ENCODE results near the gene NECTIN1.
A peak's percentile ranks its signal among the peaks of the same experiment; 100 is the strongest.

NECTIN1 gene

DNA sequence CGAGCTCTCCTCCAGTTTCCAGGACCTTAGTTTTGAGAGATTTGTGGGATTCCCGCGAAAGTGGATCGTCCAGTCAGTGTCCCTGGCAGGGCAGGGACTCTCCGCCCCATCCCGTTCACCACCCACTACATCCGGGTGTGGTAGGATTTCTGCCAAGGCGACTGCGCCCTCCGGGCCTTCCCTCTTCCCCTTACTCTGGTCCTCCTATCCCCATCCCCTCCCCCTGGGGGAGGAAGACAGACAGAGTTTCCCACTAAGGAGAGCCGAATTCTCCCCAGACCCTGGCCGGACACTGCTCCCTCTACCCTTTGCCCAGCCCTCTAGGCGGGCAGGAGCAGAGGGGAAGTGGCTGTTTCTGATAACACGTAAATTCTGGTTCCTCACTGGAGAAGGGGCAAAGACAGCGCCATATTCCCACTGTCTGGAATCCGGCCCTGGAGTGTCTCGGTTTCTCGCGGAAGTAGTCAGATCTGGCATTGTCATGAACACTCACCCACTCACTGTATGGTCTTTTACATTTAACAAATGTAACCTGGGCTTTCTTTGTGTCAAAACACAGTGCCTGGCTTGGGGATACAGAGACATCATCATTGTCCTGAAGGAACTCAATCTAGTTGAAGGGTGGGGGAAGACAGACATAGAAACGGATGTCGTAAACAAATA, 1.1 kb upstream of the NECTIN1 start:
- peak; percentile 38 for DNase-seq

DNA sequence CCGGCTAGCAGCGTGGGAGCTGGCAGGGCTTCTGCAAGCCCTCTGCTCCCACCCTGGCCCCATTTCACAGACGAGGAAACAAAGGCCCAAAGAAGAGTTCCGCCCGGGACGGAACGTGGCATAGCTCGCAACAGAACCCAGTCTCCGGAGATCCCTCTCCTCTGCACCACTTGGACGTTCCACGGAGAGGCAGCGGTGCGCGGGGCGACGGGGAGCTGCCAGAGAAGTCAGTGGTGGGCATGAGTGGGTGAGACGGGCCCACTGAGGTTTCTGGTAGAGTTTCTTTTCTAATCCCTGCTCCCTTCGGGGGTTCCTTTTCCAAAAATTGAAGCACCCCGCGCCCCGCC, 554 bp upstream of the NECTIN1 start:
- DNase-seq: no peak

GRCh38 chr11:119728211-119728626, 781 bp downstream of the NECTIN1 start:
- DNase-seq: no peak

GRCh38 chr11:119727523-119728151, 1.4 kb downstream of the NECTIN1 start:
- no peak for DNase-seq

DNA sequence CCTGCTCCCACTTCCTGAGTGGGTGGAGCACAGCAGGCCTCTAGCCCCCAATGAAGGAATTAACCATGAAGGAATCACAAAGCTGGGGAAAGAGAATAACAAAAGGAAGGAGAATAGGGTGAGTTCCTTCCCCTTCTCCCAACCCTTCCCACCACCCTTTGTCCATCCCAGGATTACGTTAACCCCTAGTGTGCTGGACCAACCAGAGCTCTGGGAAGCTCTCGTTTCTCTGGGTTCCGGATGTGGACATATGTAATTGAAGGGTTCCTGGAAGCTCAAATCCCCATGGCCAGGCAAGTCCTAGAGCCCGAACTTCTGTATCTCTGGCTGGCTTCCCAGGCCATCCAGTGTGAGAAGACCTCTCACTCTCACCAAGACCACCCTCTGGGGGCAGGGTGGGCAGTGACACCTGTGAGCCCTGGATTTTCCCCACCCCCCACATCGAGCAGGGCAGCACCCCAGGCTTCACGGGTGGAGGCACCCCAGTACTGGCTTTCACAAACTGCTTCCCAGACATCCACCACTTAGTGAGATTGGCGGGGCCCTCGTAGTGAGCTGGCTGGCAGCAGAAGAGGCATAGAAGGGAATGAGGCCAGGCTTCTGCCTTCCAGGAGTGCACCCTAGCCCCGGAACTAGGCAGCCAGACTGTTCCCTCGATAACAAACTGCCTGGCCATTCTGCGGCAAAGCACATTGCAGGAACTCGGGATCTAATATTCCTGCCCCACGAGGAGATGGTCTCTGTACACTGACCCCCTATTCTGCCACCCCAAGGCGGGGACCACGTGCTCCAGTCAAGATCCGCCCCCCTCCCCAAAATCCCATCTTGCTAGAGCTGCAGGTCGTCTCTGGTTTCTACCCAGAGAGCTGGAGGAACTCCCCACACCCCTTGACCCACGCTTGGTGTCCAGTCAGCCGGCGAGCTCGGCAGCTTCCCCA, 2.1 kb downstream of the NECTIN1 start:
- DNase-seq: no peak

- DNase-seq: no peak
Measured at GRCh38 chr11:119726150-119726553, 2.8 kb downstream of the NECTIN1 start.

- DNase-seq: no peak
Measured at GRCh38 chr11:119724956-119725355, 4.0 kb downstream of the NECTIN1 start.

- DNase-seq: no peak
Measured at GRCh38 chr11:119723952-119724325, 5.1 kb downstream of the NECTIN1 start.

DNA sequence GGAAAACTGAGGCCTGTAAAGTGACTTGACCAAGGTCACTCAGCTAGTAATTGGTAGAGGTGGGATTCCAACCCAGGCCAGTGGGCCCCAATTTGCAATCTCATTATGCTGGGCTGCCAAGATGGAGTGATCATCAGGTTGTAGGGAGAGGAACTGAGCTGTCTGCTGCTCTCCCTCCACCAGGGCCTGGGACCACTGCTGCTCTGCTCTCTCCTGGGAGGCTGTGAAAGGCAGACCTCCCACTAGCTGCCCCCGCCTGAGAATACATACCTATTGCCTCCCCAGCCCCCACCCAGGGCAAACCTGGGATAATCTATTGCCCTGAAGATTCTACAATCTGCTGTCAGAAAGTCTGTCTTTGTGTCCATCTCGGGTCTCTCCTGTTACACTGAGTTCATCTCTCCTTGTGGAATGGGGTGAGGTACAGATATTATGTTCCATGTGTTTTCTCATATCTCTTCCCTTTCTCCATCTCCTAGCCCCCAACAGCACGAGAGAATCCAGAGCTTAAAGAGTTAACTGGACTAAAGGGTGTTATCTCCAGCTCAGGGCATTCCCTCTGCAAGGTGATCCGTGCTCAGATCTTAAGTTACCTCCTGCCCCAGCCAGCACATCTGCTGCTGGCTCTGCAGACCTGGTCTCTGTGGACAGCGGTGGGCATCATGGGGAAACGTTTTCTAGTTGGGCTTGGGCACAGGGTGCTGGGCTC, 5.6 kb downstream of the NECTIN1 start:
- no peak for DNase-seq

DNA sequence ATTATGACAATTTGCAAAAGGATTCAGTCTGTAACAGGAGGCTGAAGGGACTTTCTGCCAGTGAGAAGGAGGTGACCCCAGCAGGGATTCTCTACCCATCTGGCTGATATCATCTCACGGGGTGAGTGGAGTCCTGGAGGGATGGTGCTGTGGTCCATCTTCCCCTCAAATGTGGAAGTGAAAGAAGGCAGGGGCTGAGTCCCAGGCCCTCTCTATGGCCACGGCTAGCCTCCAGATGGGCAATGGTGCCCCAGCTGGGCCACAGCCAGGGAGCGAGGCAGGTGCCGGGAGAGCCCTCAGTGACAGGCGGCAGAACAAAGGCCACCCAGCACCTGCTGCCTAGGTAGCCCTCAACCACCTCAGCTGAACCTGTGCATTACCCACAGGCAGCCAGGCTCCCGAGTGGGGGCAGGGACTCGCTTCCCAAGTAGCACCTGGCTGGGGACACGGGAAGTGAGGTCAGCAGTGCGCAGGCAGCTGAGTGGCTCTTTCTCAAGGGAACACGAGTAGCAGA, 6.7 kb downstream of the NECTIN1 start:
- DNase-seq: no peak

DNA sequence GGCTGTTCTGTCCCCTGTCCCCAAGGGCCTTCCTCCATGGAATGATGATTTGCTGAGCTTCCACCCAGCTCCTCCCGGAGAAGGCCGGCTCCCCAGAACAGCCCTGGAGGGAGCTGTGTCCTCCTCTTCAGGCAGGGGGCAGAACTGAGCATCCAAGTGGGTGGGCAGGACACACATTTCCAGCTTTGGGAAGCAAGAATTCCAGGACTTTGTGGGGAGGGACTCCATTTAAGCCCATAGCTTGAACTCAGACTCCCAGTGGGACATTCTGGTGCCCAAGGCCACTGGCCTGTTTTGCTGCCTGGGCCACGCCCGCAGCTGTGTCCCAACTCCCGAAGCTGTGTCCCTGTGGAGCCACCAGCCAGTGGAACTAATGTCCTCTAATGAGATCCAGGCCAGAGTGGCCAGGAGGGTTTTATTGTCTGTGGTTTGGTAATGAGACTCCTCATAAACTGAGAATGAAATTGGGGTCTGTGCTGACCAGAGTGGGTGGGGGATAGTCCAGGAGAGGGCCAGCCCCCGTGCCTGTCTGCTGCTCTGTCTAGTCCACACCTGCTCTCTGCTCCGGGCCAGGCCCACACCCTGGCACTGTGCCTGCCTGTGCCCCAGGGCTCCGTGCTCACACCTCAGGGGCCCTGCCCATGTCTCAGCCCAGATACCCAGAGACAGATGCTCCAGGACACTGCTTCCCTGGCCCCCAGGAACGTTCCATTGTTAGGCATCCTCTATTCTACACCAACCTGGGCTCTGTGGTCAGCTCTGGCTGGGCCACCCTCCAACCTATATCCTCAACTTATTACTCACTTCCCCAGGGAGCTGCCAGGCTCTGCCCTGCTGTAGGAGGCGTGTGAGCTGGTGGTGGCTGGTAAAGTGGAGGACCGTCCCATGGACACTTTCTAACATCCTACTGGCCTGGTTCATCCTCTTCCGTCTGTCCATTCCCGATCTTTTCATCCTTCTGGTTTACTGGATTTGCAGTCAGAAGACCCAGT, 7.6 kb downstream of the NECTIN1 start:
- DNase-seq: peak; percentile 35

GRCh38 chr11:119720311-119720913, 8.6 kb downstream of the NECTIN1 start:
- no peak for DNase-seq

DNA sequence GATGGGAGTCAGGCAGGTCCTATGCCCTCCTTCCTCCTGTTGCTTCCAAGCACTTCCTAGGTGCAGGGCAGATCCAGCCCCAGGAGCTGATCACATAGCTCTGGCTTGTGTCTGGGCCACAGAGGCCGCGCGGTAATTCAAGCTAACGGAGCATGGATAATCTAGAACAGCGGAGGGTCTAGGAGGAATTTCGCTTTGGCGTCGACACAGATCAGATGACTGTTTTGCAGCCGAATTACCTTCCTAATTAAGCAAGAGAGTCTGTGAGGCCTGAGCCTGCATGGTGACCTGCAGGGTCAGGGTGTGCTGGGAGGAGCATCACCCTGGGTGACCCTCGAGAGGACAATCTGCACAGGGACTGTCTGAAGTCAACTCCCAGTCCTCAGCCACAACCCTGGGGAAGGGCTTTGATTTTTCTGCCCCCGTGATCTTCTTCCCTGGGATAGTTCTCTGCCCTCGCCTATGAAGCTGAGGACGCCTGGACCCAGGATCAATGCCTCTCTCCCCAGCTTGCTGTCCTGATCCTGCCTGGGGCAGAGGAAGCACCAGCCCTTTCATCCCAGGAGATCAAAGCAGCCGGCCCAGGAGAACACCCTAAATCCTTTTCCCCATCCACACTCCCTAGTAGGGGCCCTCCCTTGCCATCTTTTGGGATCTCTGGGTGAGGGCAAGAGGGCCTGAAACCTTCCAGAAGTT, 11.0 kb downstream of the NECTIN1 start:
- no peak for DNase-seq

- no peak for DNase-seq
Measured at GRCh38 chr11:119716582-119717498, 12.2 kb downstream of the NECTIN1 start.

GRCh38 chr11:119714590-119714989, 14.4 kb downstream of the NECTIN1 start:
- DNase-seq: no peak

- no peak for DNase-seq
Measured at GRCh38 chr11:119714189-119714588, 14.8 kb downstream of the NECTIN1 start.

DNA sequence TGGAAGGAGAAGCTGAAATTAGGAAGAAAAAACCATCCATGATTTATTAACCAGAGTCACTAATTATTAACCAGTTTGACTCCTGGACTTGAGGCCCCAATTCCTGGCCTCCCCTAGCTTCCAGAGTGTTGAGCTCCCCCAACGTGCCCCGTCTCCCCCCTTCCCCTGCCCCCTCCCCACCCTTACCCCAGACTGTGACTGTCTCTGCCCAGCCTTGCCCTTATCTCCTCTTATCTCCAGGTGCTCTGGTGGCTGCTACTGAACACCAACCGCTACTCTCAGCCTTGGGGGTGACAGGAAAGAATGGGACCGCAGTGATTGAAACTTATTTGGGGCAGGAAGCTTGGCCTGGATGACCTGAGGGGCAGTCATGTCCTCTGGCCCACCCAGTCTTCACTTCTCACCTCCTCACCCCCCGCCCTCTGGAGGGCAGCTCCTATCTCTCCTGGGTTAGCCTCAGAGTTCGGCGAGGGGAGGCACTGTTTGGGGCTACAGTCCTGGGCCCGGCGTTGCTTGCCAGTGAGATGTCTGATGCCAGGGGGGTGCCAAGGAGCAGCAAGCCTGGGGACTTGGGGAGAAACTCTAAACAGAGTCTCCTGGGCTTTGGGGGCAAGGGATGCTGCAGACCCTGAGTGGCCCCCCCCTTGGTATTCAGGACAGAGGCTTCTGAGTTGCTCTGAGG, 15.5 kb downstream of the NECTIN1 start:
- no peak for DNase-seq

DNA sequence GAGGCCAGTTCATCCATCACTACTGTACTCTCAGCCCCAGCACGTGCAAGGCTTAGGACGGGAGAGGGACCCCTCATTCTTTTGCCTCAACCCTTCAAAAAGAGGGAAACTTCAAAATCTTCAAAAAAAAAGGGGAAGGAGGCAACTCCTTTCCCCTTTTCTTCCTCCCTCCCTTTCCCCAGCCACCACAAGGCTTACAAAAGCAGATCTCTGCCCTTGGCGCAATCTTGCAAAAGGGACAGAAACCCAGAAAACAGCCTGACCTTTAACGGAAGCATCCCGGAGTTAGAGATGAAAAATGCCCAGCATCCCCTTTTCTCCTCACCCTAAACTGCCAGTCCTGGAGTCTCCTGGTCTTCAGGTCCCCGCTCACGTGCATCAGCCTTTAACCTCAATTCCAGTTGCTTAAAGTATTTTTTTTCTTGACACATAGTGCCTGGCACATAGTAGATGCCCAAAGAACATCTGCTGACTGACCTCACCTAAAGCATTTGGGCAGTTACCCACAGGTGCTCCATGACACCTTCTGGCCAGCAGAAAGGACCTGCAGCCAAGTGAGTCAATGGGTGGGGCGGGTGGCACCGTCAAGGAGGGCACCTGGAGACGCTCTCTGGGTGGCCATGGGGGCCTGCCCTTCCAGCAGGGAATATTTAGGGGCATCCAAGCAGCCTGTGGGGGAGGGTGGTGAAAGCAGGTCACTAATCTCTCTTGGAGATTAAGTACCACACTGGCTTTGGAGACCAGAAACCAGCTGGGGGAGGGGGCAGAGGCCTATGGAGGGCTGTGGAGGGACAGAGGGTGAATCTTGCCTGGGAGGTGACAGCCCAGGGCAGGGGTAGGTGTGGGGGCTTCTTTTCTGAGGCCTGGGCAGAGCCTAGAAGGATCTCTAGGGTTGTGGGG, 16.3 kb downstream of the NECTIN1 start:
- DNase-seq: no peak

All from fibroblast of skin of right biceps (primary cell).